Measurements from ENCODE around the gene SYN1.

- TF ChIP-seq RAD21 (IDR thresholded peaks at IDR 0.05; ENCODE audit: low read depth) = no peak
- no peak for TF ChIP-seq MAX (IDR thresholded peaks at IDR 0.05)
- TF ChIP-seq CREB1 (IDR thresholded peaks at IDR 0.05; ENCODE audit: low read depth) = no peak
- no peak for TF ChIP-seq TAF1 (IDR thresholded peaks at IDR 0.05; ENCODE audit: low read depth)
- TF ChIP-seq EP300 (IDR thresholded peaks at IDR 0.05; ENCODE audit: borderline replicate concordance) = no peak
- TF ChIP-seq USF1 (IDR thresholded peaks at IDR 0.05) = no peak
- TF ChIP-seq YY1 (IDR thresholded peaks at IDR 0.05; ENCODE audit: low read depth) = no peak
- TF ChIP-seq CEBPB (IDR thresholded peaks at IDR 0.05) = no peak
- TF ChIP-seq FOXM1 (IDR thresholded peaks at IDR 0.05; ENCODE audit: borderline replicate concordance, low read depth) = no peak
- no peak for TF ChIP-seq REST (IDR thresholded peaks at IDR 0.05; ENCODE audit: low read depth)
- no peak for TF ChIP-seq NFIC (IDR thresholded peaks at IDR 0.05)
- no peak for TF ChIP-seq ZBTB7A (IDR thresholded peaks at IDR 0.05; ENCODE audit: low read depth)
- TF ChIP-seq TEAD4 (IDR thresholded peaks at IDR 0.05) = no peak
- TF ChIP-seq EGR1 (IDR thresholded peaks at IDR 0.05) = no peak
Measured at GRCh38 chrX:47543496-47543895, 76.2 kb downstream of the SYN1 start.

Measured in Ishikawa (cell line).